GM19238 (cell line): ENCODE measurements around the gene KCNAB1.
"Not testable (repeated sequence)": the region's sequence is repeated elsewhere in the genome, so short reads cannot be mapped to it uniquely, and the experiment has no call there.

Source experiments
- DNase-seq: peaks from one replicate; pipeline ENCODE4 v3.0.0; 2011; ENCODE audit warnings: low spot score; ENCODE audit not compliant: insufficient read length

KCNAB1 gene

DNA sequence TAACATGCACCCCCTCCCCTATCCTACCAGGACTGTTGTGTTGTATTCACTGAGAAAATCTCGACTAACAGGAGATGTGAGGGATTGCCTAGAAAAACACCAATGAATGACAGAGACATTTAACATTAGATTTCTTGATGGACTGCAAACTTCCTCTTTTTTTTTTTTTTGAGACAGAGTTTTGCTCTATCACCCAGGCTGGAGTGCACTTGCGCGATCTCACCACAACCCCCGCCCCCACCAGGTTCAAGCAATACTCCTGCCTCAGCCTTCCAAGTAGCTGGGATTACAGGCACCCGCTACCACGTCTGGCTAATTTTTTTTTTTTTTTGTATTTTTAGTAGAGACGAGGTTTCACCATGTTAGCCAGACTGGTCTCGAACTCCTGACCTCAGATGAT lies 17.0 kb downstream of the KCNAB1 start:
- DNase-seq = not testable (repeated sequence)

DNA sequence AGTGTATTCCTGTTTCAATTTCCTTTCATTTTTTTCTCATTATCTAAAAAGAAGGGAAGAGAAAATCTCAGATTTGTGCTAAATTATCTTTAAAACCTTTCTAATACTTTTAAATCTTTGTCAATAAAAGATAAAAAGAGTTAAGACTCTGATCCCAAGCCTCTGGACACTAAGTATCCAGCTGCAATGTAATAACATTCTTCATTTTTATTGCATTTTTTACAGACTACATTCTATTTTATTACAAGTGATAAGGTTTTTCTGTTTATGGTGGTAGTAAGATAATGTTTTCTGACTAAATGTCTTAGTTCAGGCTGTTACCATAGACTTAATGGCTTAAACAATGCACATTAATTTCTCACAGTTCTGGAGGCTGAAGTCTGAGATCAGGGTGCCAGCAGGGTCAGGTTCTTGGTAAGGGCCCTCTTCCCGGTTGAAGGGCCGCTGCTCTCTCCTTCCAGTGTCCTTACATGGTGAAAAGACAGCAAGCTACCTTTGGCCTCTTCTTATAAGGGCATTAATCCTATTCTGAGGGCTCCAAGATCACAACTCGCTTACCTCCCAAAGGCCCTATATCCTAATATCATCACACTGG lies 19.7 kb downstream of the KCNAB1 start:
- no peak for DNase-seq

DNA sequence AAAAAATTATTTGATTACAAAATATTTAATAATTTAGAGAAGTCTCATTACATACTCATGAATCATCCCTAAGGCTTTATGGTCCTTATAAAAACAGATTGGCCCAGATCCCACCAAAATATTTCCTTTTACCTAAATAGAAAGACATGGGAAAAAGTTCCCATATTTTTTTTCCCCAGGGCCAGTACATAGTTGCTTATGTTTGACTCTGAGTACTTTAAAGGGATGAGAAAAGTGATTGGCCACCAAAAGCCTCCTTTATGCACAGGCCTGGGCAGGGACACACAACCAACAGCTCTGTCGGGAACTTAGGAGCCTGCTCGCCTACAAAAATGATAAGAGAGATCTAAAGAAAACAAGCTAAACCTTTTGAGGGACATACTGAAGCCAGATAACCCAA lies 22.3 kb downstream of the KCNAB1 start:
- DNase-seq = no peak

DNA sequence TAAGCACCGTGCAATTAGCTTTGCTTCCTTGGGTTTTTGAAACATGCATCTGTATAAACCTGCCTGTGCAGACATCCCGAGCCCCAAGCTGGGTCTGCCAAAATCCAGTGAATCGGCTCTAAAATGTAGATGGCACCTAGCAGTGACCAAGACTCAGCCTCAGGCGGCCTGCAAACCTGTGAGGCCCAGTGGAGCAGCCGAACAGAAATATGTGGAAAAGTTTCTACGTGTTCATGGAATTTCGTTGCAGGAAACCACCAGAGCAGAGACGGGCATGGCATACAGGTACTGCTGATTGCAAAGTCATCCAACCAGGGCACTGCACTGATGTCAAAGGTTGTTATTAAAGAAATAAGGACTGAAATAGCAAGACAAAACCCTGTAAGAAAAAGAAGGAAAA lies 22.8 kb downstream of the KCNAB1 start:
- DNase-seq = no peak

DNA sequence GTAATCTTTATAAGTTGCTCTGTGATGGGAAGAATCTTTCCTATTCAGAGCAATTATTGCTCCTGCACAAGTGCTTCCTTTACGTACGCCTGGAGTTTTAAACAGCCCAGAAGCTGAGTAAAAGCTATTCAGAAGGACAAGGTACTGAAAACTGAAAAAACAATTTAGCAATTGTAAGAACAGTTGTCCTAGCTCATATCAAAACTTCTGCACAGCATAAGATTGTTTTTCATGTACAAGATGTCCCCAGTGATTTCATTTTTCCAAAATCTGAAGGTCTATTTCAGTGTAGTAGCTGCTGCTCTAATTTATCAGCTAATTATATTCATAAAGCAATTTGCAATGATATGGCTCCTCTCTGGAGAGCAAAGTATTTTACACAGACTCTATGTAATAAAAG lies 23.7 kb downstream of the KCNAB1 start:
- DNase-seq = no peak

DNA sequence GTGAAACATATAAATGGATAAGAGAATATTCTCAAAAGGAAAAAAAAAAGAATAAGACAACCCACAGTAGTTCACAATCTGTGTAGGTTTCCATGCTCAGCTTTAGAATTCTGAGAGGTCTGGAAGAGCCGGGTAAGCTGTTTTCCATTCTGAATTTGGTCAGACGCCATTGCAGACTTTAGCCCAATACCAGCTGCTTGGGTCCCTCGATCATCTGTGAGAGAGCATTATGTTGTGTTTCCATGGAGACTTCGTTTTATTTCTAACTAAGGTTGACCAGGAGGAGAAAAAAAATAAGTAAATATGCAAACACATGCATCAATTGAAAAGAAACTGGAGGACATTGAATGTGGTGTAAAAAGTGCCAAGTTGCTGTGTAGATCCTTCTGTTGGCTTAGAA lies 25.5 kb downstream of the KCNAB1 start:
- no peak for DNase-seq

DNA sequence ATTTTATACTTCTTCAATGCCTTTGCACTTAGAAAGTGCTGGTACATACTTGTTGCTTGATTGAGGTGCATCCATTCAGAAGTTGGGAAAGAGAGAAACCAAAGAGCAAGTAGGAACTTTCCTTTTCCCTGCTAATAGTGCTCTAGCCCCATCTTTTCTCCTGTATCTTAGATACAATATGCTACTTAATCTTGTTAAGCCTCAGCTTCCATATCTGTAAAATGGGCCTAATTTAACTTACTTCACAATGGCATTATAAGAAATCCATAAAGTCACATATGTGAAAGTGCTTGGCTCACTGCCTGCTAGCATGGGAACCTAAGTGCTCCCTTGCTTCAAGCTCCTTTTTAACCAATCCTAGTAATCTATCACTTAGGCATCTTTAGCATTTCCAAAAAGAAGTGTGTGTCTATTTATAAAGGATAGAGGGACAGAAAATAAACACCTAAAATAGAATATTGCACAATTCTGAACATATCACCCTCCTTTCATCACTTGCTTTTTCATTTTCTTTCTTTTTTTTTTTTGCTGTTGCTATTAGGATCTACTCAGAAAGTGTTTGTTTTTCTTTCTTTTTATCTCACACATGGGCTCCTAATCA lies 28.1 kb downstream of the KCNAB1 start:
- DNase-seq = no peak

DNA sequence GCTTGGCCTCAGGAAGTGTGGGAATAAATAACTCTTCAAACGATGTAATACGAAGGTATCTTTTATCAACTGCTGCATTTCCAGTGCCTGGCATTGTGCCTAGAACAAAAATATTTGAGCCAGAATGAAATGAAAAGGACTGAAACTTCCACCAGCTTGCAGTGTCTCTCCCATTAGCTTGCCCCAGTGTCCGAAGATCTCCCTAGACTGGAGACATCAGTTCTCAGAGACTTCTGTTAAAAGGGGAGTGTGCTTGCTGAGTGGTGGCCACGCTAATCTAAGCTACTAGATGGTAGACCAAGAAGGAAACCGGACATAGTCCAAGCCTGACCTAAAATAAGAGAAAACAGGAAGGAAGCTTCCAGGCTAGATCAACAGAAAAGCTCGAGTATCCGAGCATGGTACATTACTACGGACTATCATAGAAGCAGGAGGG lies 28.6 kb downstream of the KCNAB1 start:
- DNase-seq = no peak

DNA sequence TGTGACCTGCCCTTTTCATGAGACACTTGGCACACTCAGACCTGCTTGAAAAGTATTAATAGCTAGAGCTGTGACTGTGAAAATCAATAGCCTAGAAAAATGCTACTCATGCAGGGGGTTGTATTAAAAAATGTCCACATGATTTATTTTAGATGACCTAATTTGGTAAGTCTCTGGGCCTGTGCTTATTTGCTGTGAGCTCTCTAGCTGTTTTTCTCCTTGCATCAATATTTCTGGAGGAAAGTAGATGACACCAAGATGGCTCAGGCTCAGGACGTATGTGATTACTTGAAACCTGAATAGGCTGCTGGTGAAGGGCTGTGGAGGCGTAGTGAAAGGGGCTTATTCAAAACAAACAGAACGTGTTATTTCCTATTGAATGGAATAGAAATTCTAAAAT lies 29.5 kb downstream of the KCNAB1 start:
- DNase-seq = no peak

DNA sequence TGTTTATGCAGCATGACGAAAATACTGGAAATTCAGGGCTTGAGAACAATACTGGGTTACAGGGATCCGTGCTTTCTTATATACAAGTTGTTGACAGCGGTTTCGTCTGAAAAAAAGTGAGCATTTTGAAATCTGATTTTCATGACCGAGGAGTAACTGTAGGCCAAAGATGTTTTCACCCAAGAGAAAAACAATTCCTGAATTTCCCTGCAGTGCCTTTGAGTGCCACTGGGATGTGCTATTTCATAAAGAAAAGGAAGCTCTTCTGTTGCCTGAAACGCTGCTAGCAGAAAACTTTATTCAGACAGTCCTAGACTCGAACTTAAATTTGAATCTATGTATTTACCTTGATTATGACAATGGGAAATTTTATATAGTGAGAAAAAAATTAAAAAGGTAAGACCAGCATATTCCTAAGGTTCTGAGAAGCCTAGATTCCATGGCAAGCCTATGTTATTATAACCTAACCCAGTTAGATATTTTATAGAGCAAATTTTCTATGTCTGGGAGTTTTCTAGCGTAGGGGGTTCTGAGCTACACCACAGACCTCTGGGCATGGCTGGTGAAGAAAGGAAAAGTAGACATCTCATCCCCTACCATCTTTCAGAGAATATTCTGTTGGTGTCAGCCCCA lies 30.2 kb downstream of the KCNAB1 start:
- no peak for DNase-seq

DNA sequence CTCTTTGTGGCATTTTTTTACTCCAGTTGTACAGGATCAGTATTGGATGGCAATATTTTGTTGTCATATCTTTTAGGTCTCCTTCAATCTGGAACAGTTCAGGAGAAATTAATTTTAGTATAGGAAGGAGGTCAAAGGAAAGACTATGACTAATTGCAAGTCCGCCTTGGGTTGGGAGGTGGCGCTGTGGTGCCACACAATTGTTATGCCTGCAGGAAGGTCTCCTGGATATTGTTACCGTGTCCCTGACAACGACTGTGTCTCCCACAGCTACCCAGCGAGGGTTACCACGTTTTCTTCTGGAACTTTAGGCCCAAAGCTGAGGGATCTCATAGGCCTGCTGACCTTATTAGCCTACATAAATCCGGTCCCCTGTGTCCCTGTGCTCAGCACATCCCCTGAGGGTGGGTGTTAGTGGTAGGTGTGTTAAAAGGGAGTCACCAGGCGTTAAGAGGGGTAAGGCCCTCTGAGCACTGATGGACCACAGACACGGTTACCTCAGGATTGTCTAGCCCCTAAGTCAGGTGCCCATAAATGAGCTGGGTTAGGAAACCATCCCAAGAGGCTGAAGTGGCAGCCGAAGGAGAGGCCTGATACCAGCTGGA lies 31.5 kb downstream of the KCNAB1 start:
- DNase-seq = no peak

DNA sequence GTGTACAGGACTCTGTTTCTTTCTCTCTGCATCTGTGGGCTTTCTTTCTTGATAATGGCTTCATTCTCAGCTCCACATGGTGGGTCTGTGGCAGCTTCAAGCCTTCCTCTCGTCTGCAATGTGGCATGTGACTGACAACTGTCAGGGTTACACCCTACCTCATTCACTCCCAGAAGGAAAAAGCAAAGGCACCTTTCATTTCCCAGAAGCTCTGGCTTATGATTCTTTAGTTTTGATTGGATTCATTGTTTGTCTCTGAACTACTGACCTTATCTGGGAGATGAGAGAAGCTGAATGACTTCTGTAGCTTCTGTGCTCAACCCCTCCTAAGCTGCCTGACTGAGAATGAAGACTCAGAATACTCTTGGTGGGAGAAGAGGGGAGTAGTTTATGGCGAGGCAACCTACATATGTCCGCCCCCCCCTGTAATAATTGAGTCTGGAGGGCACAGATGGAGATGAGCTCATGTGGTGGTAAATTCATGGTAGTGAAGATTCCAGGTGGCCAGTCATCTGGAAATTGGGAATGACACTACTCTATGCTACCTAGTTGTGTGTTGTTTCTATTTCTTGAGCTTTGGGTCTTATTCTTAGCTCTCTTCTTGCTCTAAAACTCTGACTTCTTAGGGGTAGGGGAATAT lies 38.4 kb downstream of the KCNAB1 start:
- no peak for DNase-seq

DNA sequence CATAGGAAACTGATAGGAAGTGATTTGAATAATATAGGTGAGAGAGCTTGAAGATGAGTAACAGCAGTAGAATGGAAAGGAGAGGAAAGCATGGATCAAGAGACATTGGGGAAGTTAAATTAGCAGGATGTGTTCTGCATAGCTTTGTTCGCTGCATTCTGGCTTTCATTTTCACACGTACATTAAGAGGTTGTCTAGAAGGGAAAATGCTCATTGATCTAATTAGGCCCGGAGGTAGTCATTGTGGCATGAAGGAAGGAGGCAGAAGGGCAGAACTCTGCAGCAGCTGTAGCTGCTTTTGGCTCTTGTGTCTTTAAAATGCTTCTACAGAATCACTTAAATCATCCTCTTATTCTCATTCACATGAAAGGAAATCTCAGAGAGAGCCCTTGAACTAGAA lies 40.3 kb downstream of the KCNAB1 start:
- DNase-seq = no peak

DNA sequence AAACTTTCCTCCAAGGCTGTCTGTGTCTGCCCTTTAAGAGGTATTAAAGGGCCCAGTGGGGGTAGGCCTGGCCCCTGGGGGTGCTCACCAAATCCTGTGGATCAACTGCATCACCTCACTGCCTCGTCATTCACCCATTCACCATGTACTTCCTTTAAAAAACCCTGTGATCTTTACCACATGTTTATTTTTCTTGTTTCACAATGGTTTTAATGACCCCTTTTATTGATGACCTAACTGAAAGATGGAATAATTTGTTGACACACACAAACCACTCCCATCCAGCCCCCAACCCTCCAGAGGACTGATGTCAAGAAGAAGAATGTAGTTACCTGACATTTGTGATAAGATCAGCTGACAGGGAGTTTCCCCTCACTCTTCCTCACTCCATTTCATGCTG lies 40.8 kb downstream of the KCNAB1 start:
- DNase-seq = no peak

DNA sequence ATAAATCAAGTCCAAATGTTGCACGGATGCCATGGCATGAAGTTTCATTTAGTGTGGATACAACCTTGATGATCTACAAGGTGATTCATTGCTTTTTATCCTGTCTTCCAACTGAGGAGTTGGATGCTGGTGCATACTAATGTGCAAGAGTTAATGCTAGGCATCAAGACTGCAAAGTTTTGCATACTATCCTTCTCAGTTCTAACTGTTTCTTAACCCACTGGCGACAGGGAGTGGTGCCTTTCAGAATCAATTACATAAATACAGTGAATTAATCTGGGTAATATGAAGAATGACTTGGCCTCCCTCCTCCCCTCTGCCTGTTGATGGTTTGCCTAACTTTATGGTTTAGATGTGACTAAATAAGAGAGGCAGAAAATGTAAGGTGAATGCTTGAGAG lies 43.5 kb downstream of the KCNAB1 start:
- no peak for DNase-seq

DNA sequence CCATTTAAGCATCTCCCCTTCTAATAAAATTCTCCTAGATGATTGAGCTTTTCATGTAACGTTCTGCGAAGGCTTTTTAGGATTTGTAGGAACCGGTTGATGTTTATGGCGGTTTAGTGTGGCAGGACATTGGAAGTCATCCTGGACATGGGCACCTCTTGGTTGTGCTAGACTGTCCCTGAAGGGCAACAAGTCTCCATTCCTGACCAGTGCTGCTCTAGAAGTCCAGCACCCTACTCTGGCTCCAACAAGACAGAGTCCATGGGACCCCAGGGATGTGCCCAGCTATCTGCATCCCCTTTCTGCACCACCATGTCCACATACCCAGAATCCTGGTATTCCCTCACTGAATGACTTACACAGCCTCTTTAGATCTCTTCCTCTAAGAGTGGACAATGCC lies 46.4 kb downstream of the KCNAB1 start:
- no peak for DNase-seq

DNA sequence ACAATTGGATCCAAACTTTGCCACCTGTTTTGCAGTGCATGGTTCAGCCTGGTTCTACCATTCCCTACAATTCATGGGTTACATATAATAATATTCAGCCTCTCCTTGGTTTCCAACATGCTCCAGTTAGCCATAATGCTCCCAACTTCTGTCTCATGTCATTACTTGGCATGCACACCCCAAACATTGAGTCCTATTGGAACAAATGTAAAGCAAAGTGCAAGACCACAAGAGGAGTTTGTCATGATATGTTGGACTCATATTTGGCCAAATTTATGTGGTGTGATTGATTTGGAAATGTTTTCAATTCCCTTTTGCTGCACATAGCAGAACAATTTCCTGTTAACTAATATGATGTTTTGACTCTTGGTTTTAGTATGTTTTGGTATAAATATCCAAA lies 50.2 kb downstream of the KCNAB1 start:
- DNase-seq = no peak

DNA sequence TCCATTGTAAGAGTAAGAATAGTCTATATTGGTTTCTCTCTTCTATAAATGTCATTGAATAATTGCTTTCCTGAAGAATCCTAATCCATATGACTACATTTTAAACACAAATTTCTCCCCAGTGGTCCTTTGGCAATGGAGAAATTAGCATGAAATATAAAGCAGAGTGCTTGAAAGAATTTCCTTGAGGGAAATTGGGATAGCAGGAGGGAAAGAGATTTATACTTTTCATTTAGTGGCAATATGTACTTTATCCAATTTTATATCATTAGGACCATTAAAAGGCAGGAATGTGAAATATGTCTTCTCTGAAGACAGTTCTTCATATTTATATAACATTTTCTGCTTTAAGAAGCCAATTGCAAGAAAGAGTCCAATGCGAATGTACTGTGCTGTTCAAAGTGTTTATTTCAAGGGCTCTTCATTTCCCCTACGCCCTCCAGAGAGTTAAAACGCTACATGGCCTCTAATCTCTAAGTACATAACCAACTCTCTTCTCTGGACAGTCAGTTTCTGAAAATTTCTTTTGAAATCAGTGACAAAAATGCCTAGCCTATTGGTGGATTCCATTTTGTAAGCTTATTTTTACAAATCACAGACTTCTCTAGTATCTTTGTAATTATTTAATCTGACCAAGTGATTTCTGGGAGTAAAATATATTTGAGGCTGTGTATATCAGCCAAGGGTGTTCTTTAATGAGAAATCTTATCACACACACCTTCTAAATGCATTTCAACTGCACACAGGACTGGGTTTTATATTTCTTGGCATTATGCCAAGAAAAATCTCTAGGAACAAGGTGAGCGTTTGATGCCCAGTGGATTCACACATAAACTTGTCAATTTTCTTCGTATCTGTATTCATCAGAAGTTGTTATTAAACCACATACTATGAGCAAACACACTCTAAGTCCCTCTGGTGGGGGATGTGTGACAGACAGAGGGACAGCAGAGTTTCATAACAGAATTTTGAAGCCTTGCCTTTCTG lies 51.2 kb downstream of the KCNAB1 start:
- no peak for DNase-seq

DNA sequence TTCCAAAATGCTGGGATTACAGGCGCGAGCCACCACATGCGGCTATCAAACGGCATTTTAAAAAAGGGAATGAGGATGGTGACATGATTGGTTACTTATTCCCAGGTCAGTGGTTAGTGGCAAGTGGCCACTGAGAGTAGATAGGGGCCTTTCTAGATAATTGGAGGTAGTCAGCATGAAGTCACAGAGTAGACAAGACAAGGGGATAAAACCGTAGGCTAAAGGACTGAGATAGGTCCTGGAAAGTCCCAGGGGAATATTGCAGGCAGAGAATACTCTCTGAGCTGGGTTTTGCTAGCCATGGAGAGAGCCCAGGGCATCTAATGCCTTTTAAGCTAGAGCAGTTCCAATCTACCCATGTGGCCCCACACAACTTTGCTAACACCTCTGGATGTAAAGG lies 52.2 kb downstream of the KCNAB1 start:
- no peak for DNase-seq

DNA sequence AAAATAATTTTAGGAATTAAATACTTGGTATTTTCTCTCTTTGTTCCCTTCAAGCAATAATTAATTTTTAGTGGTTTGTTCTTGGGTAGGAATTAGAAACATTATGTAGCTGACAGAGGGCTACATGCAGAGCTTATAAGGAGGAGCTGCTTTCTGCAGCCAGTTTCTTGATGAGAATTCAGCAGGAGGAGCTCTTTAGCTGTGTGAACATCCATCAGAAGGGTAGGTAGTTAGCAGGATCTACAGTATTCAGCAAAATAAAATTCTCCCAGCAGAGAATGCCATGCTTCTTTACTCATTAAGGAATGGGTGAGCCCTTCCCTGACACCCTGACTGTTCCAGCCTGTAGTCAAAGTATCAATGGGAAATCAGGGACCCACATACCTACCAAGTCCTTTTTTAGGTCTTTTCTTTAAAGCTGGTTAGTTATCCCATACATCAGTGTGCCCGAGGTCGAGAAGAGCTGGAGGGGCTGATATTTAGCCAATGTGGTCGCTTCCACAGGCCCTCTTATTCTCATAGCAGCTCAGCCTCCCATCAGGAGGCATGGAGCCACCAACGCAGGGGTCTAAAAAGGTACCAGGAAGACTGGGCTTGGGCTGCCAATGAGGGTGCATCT lies 54.0 kb downstream of the KCNAB1 start:
- no peak for DNase-seq

DNA sequence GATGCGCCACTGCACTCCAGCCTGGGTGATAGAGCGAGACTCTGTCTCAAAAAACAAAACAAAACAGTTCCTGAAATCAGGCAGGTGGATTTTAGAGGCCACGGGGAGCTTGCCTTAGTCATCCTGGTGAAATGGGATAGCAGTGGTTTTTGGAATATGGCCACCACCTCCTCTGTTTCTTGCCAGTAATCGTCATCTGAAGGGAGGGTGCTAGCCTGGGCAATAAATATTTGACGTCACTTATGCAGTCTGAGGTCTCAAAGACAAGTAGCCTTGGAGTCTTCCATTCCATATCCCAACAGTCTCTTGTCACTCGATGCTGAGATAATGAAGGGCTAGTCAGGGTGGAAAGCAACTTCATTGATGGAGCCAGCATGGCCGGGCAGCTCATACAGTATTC lies 55.2 kb downstream of the KCNAB1 start:
- DNase-seq = no peak
